MCF 10A (cell line): ENCODE measurements around the gene PDCD7. TPM values are rescaled to one million over a fixed set of nuclear protein-coding genes. Genes with fewer than 3 reads are reported as not detected.

ENCODE experiments used
- BruUV-seq: library from RNA; stranded (reverse); fragments of 400-500 nt; replicated peaks from 2 replicates; lab custom pipeline; 2021; lab: Mats Ljungman, UMichigan
- CTCF ChIA-PET: fragments of 300-600 bp; sonication (Branson Sonifier 250); formaldehyde crosslinking; extraction: SDS; loops from one replicate; lab custom pipeline; 2021; ENCODE audit warnings: antibody characterized with exemption, inconsistent platforms; lab: Yijun Ruan, JAX
- POLR2A ChIA-PET: fragments of 300-600, 350-650 bp; sonication (Branson Sonifier 250); formaldehyde crosslinking; extraction: SDS; loops from one replicate; lab custom pipeline; 2020; ENCODE audit warnings: antibody characterized with exemption, inconsistent platforms; lab: Yijun Ruan, JAX
- DNase-seq: peaks from one replicate; pipeline ENCODE4 v3.0.0-alpha.2; 2018; ENCODE audit not compliant: unreplicated experiment
- H3K27ac Mint-ChIP-seq: one replicate; pipeline ENCODE4 v1.8.0; 2022; ENCODE audit warnings: mild to moderate bottlenecking, low read depth, mixed read lengths; ENCODE audit not compliant: unreplicated experiment
- H3K27me3 Mint-ChIP-seq: one replicate; pipeline ENCODE4 v1.8.0; 2022; ENCODE audit warnings: mixed read lengths; ENCODE audit not compliant: insufficient read depth, unreplicated experiment
- H3K36me3 Mint-ChIP-seq: one replicate; pipeline ENCODE4 v1.8.0; 2022; ENCODE audit warnings: mild to moderate bottlenecking, moderate library complexity, mixed read lengths; ENCODE audit not compliant: insufficient read depth, unreplicated experiment
- H3K4me1 Mint-ChIP-seq: one replicate; pipeline ENCODE4 v1.8.0; 2022; ENCODE audit warnings: mixed read lengths; ENCODE audit not compliant: insufficient read depth, unreplicated experiment
- H3K4me3 Mint-ChIP-seq: one replicate; pipeline ENCODE4 v1.8.0; 2022; ENCODE audit warnings: mild to moderate bottlenecking, moderate library complexity, mixed read lengths; ENCODE audit not compliant: unreplicated experiment
- H3K9me3 Mint-ChIP-seq: one replicate; pipeline ENCODE4 v1.8.0; 2022; ENCODE audit warnings: mixed read lengths; ENCODE audit not compliant: unreplicated experiment
- CTCF ChIP-seq: fragments of 200-600 bp; IDR thresholded peaks from one replicate; pipeline ENCODE4 v1.8.0; 2022; ENCODE audit warnings: antibody characterized with exemption, mild to moderate bottlenecking; ENCODE audit not compliant: unreplicated experiment
- intact Hi-C: fragments of 100-400 bp; cut with micrococcal nuclease; formaldehyde crosslinking; loops from 2 replicates; pipeline ENCODE4 v1.14.1; 2022
- total RNA-seq: library from RNA; stranded (reverse); gene quantifications from 2 replicates; pipeline ENCODE4 v1.2.3, GENCODE V29; 2022

Gene PDCD7
- total RNA-seq, 1 experiment from 2014 or later, result 26.3 TPM

GRCh38 chr15:65180167-65180566, 46.6 kb upstream of the PDCD7 start:
- intact Hi-C loops, result no loop called here
- Mint-ChIP-seq H3K27me3 (no peaks in the 10 kb centered on the region), H3K27ac (no peak overlapping the region), H3K36me3 (peaks cover 77% of the 10 kb centered on the region), H3K4me3 (no peak overlapping the region), H3K4me1 (peaks cover 5% of the 10 kb centered on the region), H3K9me3 (no peaks in the 10 kb centered on the region)
- no TSS peak for BruUV-seq
- POLR2A ChIA-PET, result no interaction called here
- no peak for TF ChIP-seq CTCF
- DNase-seq, result no peak
- CTCF ChIA-PET, result interaction anchor here (0.7 to 1.6 kb wide), 3 partner anchors 107 to 150 kb away, joined by 3 to 5 read pairs (median 3); partner anchors contain the start of genes MTFMT and PARP16

- no peak for TF ChIP-seq CTCF
- BruUV-seq, result no TSS peak
- Mint-ChIP-seq H3K27ac (no peak overlapping the region), H3K27me3 (no peaks in the 10 kb centered on the region), H3K4me3 (no peak overlapping the region), H3K4me1 (peaks cover 5% of the 10 kb centered on the region), H3K36me3 (peaks cover 85% of the 10 kb centered on the region), H3K9me3 (no peaks in the 10 kb centered on the region)
- ChIA-PET CTCF (interaction anchor here (1.2 kb wide), 1 partner anchor 93 kb away, joined by 5 read pairs; no protein-coding TSS in a partner anchor), POLR2A (interaction anchor here (0.6 to 2.8 kb wide), 5 partner anchors 9 to 424 kb away, joined by 3 to 7 read pairs (median 3); partner anchors contain the start of genes PARP16 and PDCD7)
- peak; percentile 31 for DNase-seq
- intact Hi-C loops, result no loop called here
These were observed 44.3 kb upstream of the PDCD7 start for GRCh38 chr15:65177901-65178300.

- no TSS peak for BruUV-seq
- intact Hi-C loops, result no loop called here
- DNase-seq, result no peak
- no peaks in the 10 kb centered on the region for H3K27me3 Mint-ChIP-seq
- no peak overlapping the region for H3K27ac Mint-ChIP-seq
- ChIA-PET CTCF (no interaction called here), POLR2A (interaction anchor here (1.0 kb wide), 1 partner anchor 9 kb away, joined by 5 read pairs; the partner anchor contains the start of gene CLPX)
- TF ChIP-seq CTCF, result no peak
- H3K9me3 Mint-ChIP-seq, result no peaks in the 10 kb centered on the region
- H3K4me3 Mint-ChIP-seq, result no peak overlapping the region
- H3K4me1 Mint-ChIP-seq, result peaks cover 5% of the 10 kb centered on the region
- H3K36me3 Mint-ChIP-seq, result peaks cover 94% of the 10 kb centered on the region
These were observed 42.4 kb upstream of the PDCD7 start for GRCh38 chr15:65176056-65176455.

- Mint-ChIP-seq H3K27me3 (no peaks in the 10 kb centered on the region), H3K4me1 (peaks cover 5% of the 10 kb centered on the region), H3K9me3 (no peaks in the 10 kb centered on the region), H3K27ac (no peak overlapping the region), H3K36me3 (peaks cover 94% of the 10 kb centered on the region), H3K4me3 (no peak overlapping the region)
- intact Hi-C loops, result no loop called here
- DNase-seq, result no peak
- CTCF ChIA-PET, result no interaction called here
- no peak for TF ChIP-seq CTCF
- POLR2A ChIA-PET, result interaction anchor here (1.0 kb wide), 1 partner anchor 10 kb away, joined by 5 read pairs; the partner anchor contains the start of gene CLPX
- no TSS peak for BruUV-seq
These were observed 41.9 kb upstream of the PDCD7 start for GRCh38 chr15:65175511-65175910.
